ENCODE measurements around the gene IFNGR1. TPM values are rescaled to one million over a fixed set of nuclear protein-coding genes. Genes with fewer than 3 reads are reported as not detected.

The IFNGR1 gene
- total RNA-seq, 4 donors from 2014 or later: 44.6 to 136 (median 75.6) TPM

GRCh38 chr6:137201006-137201405, 18.2 kb downstream of the IFNGR1 start:
- H3K9me3 ChIP-seq: no peaks in the 10 kb centered on the region
- TF ChIP-seq CTCF (IDR thresholded peaks at IDR 0.05): no peak
- no peak for TF ChIP-seq POLR2A (IDR thresholded peaks at IDR 0.05)
- H3K36me3 ChIP-seq: peaks cover 0 to 89% (median 0%) of the 10 kb centered on the region in 3 donors
- no peak for DNase-seq
- H3K4me1 ChIP-seq: no peaks in the 10 kb centered on the region
- H3K27me3 ChIP-seq: no peaks in the 10 kb centered on the region
- no peak overlapping the region for H3K4me3 ChIP-seq
- H3K27ac ChIP-seq: no peak overlapping the region

DNA sequence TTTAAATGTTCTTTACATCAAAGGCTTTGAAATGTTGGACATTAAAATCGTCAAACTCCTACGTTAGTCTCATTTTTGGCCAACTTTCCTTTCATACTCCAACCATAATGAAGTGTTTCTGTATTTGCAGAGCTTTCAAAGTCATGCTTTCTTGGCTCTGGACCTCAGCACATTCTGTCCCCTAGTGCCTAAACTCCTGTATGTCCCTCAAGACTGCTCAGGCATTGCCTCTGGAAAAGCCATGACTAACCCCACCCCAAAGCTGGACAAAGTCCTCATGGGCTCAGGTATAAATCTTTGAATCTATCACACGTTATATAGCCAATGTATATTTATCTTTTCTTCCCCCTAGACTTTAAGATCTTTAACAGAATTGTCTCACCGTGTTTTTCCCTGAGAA, 18.9 kb downstream of the IFNGR1 start:
- Histone ChIP-seq H3K27me3 (no peaks in the 10 kb centered on the region), H3K9me3 (no peaks in the 10 kb centered on the region), H3K36me3 (peaks cover 0 to 82% (median 0%) of the 10 kb centered on the region in 3 donors), H3K4me1 (no peaks in the 10 kb centered on the region), H3K27ac (no peak overlapping the region), H3K4me3 (no peak overlapping the region)
- no peak for DNase-seq
- TF ChIP-seq POLR2A (IDR thresholded peaks at IDR 0.05) (no peak), CTCF (IDR thresholded peaks at IDR 0.05) (peak in 1 of 6 experiments; percentile 10)

GRCh38 chr6:137197684-137198645, 21.2 kb downstream of the IFNGR1 start:
- H3K27ac ChIP-seq: no peak overlapping the region
- TF ChIP-seq CTCF (IDR thresholded peaks at IDR 0.05) (no peak), POLR2A (IDR thresholded peaks at IDR 0.05) (no peak)
- no peak for DNase-seq
- no peaks in the 10 kb centered on the region for H3K9me3 ChIP-seq
- H3K4me3 ChIP-seq: no peak overlapping the region
- H3K27me3 ChIP-seq: no peaks in the 10 kb centered on the region
- no peaks in the 10 kb centered on the region for H3K4me1 ChIP-seq
- H3K36me3 ChIP-seq: peaks cover 0 to 59% (median 0%) of the 10 kb centered on the region in 3 donors

DNA sequence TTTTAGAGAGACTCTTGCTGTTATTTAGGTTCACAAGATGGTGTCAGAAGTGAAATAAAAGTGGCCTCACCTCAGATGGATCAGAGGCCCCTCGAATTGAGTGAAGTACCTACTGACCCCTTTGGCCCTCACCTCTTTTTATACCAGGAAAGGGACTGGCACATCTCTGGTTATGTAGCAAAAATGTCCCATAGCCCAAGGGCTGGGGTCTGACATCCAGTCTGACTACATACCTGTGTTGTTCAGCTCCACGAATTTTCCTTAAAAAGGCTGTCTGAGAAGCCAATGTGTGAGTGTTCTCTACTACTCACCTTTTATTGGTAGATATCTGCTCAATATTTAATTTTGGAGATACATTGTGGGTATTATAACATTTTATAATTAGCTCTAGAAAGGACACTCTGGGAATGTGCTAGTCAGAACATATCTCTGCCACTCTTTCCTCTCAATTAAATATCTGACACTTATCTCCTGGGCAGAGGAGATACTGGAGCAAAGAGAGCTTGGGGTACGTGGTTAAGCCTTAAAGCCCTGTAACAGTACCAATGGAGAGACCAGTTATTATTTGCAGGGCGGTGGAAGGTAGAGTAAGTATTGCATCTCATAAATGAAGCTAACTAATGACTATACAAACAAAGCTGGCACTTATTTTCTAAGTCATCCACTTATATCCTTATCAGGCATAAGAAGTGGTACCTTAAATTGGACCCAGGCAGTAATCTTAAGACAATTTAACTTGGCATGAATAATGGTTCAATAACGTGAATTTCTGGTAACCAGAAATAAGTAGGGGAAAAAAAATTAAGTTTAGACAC, 25.7 kb downstream of the IFNGR1 start:
- Histone ChIP-seq H3K9me3 (peaks cover 0 to 3% (median 0%) of the 10 kb centered on the region in 4 donors), H3K4me3 (no peak overlapping the region), H3K4me1 (no peaks in the 10 kb centered on the region), H3K27me3 (no peaks in the 10 kb centered on the region), H3K36me3 (peaks cover 0 to 18% (median 0%) of the 10 kb centered on the region in 3 donors), H3K27ac (no peak overlapping the region)
- no peak for DNase-seq
- TF ChIP-seq CTCF (IDR thresholded peaks at IDR 0.05): no peak
- TF ChIP-seq POLR2A (IDR thresholded peaks at IDR 0.05): no peak

DNA sequence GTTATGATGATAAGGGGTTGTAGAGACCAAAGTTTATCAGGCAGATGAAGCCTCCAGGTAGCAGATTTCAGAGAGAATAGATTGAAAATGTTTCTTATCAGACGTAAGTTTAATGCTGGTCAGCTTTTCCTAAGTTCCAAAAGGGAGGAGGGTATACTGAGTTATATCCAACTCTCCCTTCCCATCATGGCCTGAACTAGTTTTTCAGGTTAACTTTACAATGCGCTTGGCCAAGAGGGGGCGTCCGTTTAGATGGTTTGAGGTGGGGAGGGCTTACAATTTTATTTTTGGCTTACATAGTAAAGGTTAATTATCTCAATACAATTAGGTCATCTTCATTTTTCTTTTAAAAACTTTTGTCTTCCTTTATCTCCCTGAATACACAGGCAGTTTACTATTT, 26.4 kb downstream of the IFNGR1 start:
- no peak for TF ChIP-seq POLR2A (IDR thresholded peaks at IDR 0.05)
- TF ChIP-seq CTCF (IDR thresholded peaks at IDR 0.05): no peak
- Histone ChIP-seq H3K27ac (no peak overlapping the region), H3K4me1 (no peaks in the 10 kb centered on the region), H3K4me3 (no peak overlapping the region), H3K9me3 (peaks cover 0 to 4% (median 0%) of the 10 kb centered on the region in 4 donors), H3K36me3 (peaks cover 0 to 12% (median 0%) of the 10 kb centered on the region in 3 donors), H3K27me3 (no peaks in the 10 kb centered on the region)
- DNase-seq: no peak
